Parathyroid adenoma (tissue), 2 donors: ENCODE results near the gene PILRB.
A peak's percentile ranks its signal among the peaks of the same experiment; 100 is the strongest.

Experiments
- H2AFZ ChIP-seq: fragments of 300-600 bp; sonication (generic); one replicate; pipeline ENCODE4 v1.7.0; 2017; ENCODE audit warnings: antibody characterized with exemption, mild to moderate bottlenecking
- H3K27ac ChIP-seq: fragments of 300-600 bp; sonication (generic); one replicate; pipeline ENCODE4 v1.7.0; 2017
- H3K27me3 ChIP-seq: fragments of 300-600 bp; sonication (generic); one replicate; pipeline ENCODE4 v1.7.0; 2017; ENCODE audit warnings: low read length; ENCODE audit not compliant: control insufficient read depth, insufficient read depth
- H3K36me3 ChIP-seq: fragments of 300-600 bp; sonication (generic); one replicate; pipeline ENCODE4 v1.7.0; 2017; ENCODE audit warnings: low read length; ENCODE audit not compliant: control insufficient read depth, insufficient read depth
- H3K4me1 ChIP-seq: fragments of 300-600 bp; sonication (generic); one replicate; pipeline ENCODE4 v1.7.0; 2017; ENCODE audit warnings: control low read depth
- H3K4me2 ChIP-seq: fragments of 300-600 bp; sonication (generic); one replicate; pipeline ENCODE4 v1.7.0; 2017; ENCODE audit warnings: low read length
- H3K4me3 ChIP-seq: fragments of 300-600 bp; sonication (generic); one replicate; pipeline ENCODE4 v1.7.0; 2017; ENCODE audit warnings: low read depth, low read length
- H3K79me2 ChIP-seq: fragments of 300-600 bp; sonication (generic); one replicate; pipeline ENCODE4 v1.7.0; 2017; ENCODE audit warnings: control low read depth
- H3K9ac ChIP-seq: fragments of 300-600 bp; sonication (generic); one replicate; pipeline ENCODE4 v1.7.0; 2017; ENCODE audit warnings: mild to moderate bottlenecking
- H3K9me3 ChIP-seq: fragments of 300-600 bp; sonication (generic); one replicate; pipeline ENCODE4 v1.7.0; 2017; ENCODE audit warnings: low read length; ENCODE audit not compliant: control insufficient read depth
- TF ChIP-seq, protein P1 (sequence below): fragments of 300-600 bp; sonication (generic); IDR thresholded peaks from one replicate; pipeline ENCODE4 v1.7.0; 2017; ENCODE audit warnings: antibody characterized with exemption, mild to moderate bottlenecking
- donor health status: primary hyperparathyroidism.

The PILRB gene

DNA sequence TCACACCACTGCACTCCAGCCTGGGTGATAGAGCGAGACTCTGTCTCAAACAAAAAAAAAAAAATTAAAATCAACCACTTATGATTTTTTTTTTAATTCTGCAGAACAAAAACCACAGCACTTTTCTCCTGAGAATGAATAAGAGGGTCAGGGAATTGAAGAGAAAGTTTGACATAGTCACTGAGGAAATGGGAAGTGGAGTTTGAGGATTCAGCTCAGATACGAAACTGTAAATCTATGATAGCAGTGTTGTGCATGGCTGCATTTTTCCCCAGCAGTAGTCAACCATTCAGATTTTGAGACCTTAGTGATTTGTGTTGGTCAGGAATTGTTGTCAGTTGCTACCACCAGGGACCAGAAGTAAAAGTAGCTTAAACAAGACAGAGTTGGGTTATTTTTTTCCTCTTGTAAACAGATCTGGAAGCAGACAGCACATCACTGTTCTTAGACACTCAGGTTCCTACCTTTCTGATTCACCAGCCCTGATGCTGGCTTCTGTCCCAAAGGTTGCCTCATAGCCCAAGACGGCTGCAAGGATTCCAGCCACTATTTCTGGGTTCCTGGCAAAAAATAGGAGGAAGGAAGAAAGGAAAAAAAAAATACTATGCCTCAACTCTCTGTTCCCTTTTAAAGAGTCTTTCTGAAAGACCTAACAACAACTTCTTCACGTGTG lies 35.5 kb downstream of the PILRB start:
- H3K4me2 ChIP-seq = no peak overlapping the region
- H3K27me3 ChIP-seq = no peaks in the 10 kb centered on the region
- no peak overlapping the region for H3K27ac ChIP-seq
- TF ChIP-seq, protein P1, sequence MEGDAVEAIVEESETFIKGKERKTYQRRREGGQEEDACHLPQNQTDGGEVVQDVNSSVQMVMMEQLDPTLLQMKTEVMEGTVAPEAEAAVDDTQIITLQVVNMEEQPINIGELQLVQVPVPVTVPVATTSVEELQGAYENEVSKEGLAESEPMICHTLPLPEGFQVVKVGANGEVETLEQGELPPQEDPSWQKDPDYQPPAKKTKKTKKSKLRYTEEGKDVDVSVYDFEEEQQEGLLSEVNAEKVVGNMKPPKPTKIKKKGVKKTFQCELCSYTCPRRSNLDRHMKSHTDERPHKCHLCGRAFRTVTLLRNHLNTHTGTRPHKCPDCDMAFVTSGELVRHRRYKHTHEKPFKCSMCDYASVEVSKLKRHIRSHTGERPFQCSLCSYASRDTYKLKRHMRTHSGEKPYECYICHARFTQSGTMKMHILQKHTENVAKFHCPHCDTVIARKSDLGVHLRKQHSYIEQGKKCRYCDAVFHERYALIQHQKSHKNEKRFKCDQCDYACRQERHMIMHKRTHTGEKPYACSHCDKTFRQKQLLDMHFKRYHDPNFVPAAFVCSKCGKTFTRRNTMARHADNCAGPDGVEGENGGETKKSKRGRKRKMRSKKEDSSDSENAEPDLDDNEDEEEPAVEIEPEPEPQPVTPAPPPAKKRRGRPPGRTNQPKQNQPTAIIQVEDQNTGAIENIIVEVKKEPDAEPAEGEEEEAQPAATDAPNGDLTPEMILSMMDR = no peak
- peaks cover 6% of the 10 kb centered on the region for H3K4me1 ChIP-seq
- no peaks in the 10 kb centered on the region for H3K9me3 ChIP-seq
- H3K4me3 ChIP-seq = no peak overlapping the region
- H3K79me2 ChIP-seq = no peaks in the 10 kb centered on the region
- H3K9ac ChIP-seq = no peak overlapping the region
- no peak overlapping the region for H2AFZ ChIP-seq
- H3K36me3 ChIP-seq = no peaks in the 10 kb centered on the region

DNA sequence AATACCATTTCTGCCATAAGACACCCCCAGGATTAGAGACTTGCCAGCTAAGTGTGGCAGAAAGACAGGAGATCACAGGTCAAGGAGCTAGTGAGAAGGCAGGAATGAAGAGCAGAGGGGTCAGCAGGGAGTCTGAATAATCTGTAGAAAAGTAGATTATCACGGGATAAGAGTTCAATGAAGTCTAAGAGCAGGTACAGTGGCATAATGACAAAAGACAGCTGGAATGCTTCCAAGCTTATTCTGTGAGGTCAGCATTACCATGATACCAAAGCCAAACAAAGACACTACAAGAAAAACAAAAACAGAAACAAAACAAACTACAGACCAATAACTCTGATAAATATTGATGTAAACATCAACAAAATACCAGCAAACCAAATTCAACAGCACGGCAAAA lies 36.2 kb downstream of the PILRB start:
- Histone ChIP-seq H3K4me3 (no peak overlapping the region), H3K9me3 (no peaks in the 10 kb centered on the region), H3K4me2 (peak overlapping the region; percentile 57), H2AFZ (no peak overlapping the region), H3K27me3 (no peaks in the 10 kb centered on the region), H3K79me2 (no peaks in the 10 kb centered on the region), H3K27ac (peak overlapping the region; percentile 43), H3K4me1 (peaks cover 6% of the 10 kb centered on the region), H3K9ac (no peak overlapping the region), H3K36me3 (no peaks in the 10 kb centered on the region)
- TF ChIP-seq, protein P1 = no peak

DNA sequence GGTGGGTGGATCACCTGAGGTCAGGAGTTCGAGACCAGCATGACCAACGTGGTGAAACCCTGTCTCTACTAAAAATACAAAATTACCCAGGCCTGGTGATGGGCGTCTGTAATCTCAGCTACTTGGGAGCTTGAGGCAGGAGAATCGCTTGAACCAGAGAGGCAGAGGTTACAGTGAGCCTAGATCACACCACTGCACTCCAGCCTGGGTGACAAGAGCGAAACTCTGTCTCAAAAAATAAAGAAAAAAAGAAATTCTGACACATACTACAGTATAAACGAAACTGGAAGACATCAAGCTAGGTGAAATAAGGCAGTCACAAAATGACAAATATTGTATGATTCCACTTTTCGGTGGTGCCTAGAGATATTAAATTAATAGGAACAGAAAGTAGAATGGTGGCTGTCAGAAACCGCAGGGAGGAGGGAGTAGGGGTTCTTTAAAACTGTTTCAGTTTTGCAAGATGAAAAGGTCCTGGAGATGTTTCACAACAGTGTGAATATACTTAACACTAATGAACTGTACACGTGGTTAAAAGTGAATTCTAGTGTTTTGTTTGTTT lies 38.6 kb downstream of the PILRB start:
- TF ChIP-seq, protein P1 = no peak
- Histone ChIP-seq H3K4me2 (no peak overlapping the region), H3K9ac (no peak overlapping the region), H3K4me1 (no peaks in the 10 kb centered on the region), H3K9me3 (no peaks in the 10 kb centered on the region), H3K4me3 (no peak overlapping the region), H3K36me3 (no peaks in the 10 kb centered on the region), H3K27ac (no peak overlapping the region), H2AFZ (no peak overlapping the region), H3K79me2 (no peaks in the 10 kb centered on the region), H3K27me3 (no peaks in the 10 kb centered on the region)

DNA sequence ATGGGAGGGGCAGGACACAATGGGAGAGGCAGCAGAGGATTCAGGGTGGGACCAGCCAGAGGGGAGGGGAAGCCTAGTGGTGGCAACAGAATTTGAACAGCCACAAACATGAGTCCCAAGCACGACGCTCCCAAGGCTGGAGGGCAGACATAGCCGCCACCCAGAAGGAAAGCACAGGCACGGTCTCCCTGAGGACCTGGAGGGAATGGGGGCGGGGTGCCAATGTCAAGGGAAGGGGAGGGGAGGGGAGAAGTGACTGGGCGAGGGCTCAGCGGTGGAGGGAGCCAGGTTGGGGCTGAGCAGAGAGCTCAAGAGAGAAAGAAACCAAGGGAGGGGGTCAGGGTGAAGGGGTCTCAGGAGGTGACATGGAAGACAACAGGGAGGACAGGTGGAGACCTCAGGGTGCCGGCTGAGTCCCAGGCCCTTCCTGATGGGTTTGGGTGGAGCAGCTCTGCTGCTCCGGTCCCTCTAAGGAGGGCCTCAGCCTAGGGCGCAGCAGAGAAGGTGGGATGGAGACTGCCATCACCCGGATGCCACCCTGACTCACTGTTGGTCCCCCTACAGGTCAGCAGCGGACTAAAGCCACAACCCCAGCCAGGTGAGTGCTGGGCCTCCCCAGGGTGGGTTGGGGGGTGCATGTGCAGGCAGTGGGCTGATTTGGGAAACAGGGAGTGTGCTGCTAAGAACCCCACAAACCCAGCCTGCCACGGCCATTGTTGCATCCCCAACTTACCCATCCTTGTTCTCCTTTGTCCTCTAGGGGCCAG lies 39.6 kb downstream of the PILRB start:
- no peak overlapping the region for H3K4me3 ChIP-seq
- H2AFZ ChIP-seq = no peak overlapping the region
- no peaks in the 10 kb centered on the region for H3K36me3 ChIP-seq
- no peaks in the 10 kb centered on the region for H3K79me2 ChIP-seq
- H3K27ac ChIP-seq = no peak overlapping the region
- H3K4me2 ChIP-seq = no peak overlapping the region
- H3K9ac ChIP-seq = no peak overlapping the region
- no peaks in the 10 kb centered on the region for H3K27me3 ChIP-seq
- no peaks in the 10 kb centered on the region for H3K4me1 ChIP-seq
- H3K9me3 ChIP-seq = no peaks in the 10 kb centered on the region
- TF ChIP-seq, protein P1 = no peak
